Fibroblast of lung (primary cell): ENCODE results near the gene H1-8. TPM values are rescaled to one million over a fixed set of nuclear protein-coding genes. Genes with fewer than 3 reads are reported as not detected.
A peak's percentile ranks its signal among the peaks of the same experiment; 100 is the strongest.

ENCODE experiments used
- DNase-seq, 2 donors: peaks; one replicate each; pipeline versions ENCODE4 v3.0.0 to v3.0.0-alpha.2; 2010; ENCODE audit warnings: low read depth in 2 of 2
- H2AFZ ChIP-seq: 2 replicates; pipeline ENCODE4 v1.5.1; 2012; ENCODE audit warnings: low read length, control low read depth, inconsistent platforms
- H3K27ac ChIP-seq: 2 replicates; pipeline ENCODE4 v1.5.1; 2011; ENCODE audit warnings: low read length, control low read depth; ENCODE audit not compliant: insufficient read depth
- H3K27me3 ChIP-seq: 2 replicates; pipeline ENCODE4 v1.5.1; 2011; ENCODE audit warnings: mild to moderate bottlenecking, low read length; ENCODE audit not compliant: control insufficient read depth, insufficient read depth
- H3K36me3 ChIP-seq: 2 replicates; pipeline ENCODE4 v1.5.1; 2011; ENCODE audit warnings: low read length; ENCODE audit not compliant: control insufficient read depth, insufficient read depth
- H3K4me1 ChIP-seq: 2 replicates; pipeline ENCODE4 v1.5.1; 2011; ENCODE audit warnings: low read length; ENCODE audit not compliant: control insufficient read depth, insufficient read depth; ENCODE audit errors: extremely low read depth
- H3K4me2 ChIP-seq: 2 replicates; pipeline ENCODE4 v1.5.1; 2011; ENCODE audit warnings: low read length, control low read depth; ENCODE audit not compliant: insufficient read depth; ENCODE audit errors: extremely low read depth
- H3K4me3 ChIP-seq, 4 experiments: fragments of 200-600 bp in 1 of 4; sonication (generic) in 1 of 4; replicated peaks in 1 of 4; 2 replicates each; pipeline ENCODE4 v1.5.1; 2011 to 2016; ENCODE audit warnings: low read length in 4 of 4, low read depth in 3 of 4, mild to moderate bottlenecking in 3 of 4, control low read depth in 2 of 4, inconsistent platforms in 1 of 4, mixed read lengths in 1 of 4; ENCODE audit not compliant: insufficient read depth in 1 of 4; ENCODE audit errors: control extremely low read depth in 1 of 4
- H3K79me2 ChIP-seq: 2 replicates; pipeline ENCODE4 v1.5.1; 2012; ENCODE audit warnings: mild to moderate bottlenecking, low read length, inconsistent platforms; ENCODE audit not compliant: control insufficient read depth, insufficient read depth
- H3K9ac ChIP-seq: 2 replicates; pipeline ENCODE4 v1.5.1; 2011; ENCODE audit warnings: mild to moderate bottlenecking, low read length, control low read depth; ENCODE audit not compliant: insufficient read depth
- H3K9me3 ChIP-seq: 2 replicates; pipeline ENCODE4 v1.5.1; 2012; ENCODE audit warnings: low read depth, low read length; ENCODE audit not compliant: control insufficient read depth, insufficient read depth
- H4K20me1 ChIP-seq: 2 replicates; pipeline ENCODE4 v1.5.1; 2011; ENCODE audit warnings: low read length; ENCODE audit not compliant: control insufficient read depth, insufficient read depth; ENCODE audit errors: extremely low read depth
- CTCF ChIP-seq, 2 donors: IDR thresholded peaks in 1 of 2; conservative IDR thresholded peaks in 1 of 2; 1 replicate in 1 of 2; 2 replicates in 1 of 2; pipeline ENCODE4 v1.5.1; 2011 to 2012; ENCODE audit warnings: low read length in 2 of 2, control low read depth in 1 of 2, inconsistent platforms in 1 of 2, low read depth in 1 of 2, mild to moderate bottlenecking in 1 of 2
- EZH2 ChIP-seq: IDR thresholded peaks from 2 replicates; pipeline ENCODE4 v1.5.1; 2012; ENCODE audit warnings: low read length, control low read depth, mild to moderate bottlenecking; ENCODE audit errors: missing control alignments
- polyA plus RNA-seq, 2 donors: library from polyadenylated mRNA; depleted of rRNA in 1 of 2; stranded (reverse) in 1 of 2; unstranded in 1 of 2; fragments of >200 nt; gene quantifications; 2 replicates each; pipeline ENCODE4 v1.2.1, GENCODE V29; 2011 to 2012; ENCODE audit warnings: missing spikeins in 1 of 2
- total RNA-seq: library from RNA; depleted of rRNA; stranded (reverse); fragments of >200 nt; gene quantifications from 2 replicates; pipeline ENCODE4 v1.2.1, GENCODE V29; 2014

The H1-8 gene
- total and polyA plus RNA-seq, 2 donors (not counting 1 experiment from before 2014, with no cell fraction given), result not detected

DNA sequence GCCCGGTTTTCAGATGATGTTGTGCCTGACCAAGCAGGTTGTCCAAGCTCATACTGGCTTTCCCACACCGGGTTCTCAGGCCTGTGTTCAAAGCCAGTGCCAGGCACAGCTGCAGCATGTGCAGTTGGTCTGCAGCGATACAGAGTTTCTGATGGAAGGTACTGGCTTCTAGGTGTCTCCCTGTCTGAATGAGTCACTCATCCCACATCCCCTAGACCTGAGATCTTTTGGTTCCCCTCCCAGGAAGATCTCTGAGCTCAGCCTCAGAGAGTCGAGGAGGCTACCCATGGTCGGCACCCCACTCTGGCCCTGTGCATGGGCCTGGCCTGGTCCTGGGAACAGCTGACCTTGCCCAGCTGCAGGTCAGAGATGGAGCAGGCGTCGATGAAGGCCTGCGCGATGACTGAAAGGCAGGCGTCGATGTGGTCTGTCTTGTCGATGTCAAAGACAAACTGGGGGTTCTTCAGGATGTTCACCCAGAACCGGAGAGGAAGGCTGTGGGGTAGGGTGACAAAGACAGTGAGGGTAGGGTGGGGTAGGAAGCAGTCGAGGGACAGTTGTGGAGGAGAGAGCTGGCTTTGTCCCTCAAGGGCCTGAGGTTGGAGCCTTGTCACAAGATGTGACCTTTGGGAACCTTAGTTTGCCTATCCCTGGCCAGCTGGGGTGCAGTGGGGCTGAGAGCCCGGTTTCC is 15.3 kb downstream of the H1-8 start:
- TF ChIP-seq EZH2 (no peak), CTCF (conservative IDR thresholded peaks at IDR 0.05 in 1 of 2, IDR thresholded peaks at IDR 0.05 in 1 of 2; ENCODE audit: low read depth in 1 of 2, low read length in 2 of 2) (no peak)
- Histone ChIP-seq H3K4me1 (peaks cover 46% of the 10 kb centered on the region), H3K4me3 (no peak overlapping the region), H4K20me1 (no peaks in the 10 kb centered on the region), H3K9ac (no peak overlapping the region), H3K9me3 (no peaks in the 10 kb centered on the region), H2AFZ (no peak overlapping the region), H3K79me2 (peaks cover 9% of the 10 kb centered on the region), H3K36me3 (peaks cover 34% of the 10 kb centered on the region), H3K27me3 (no peaks in the 10 kb centered on the region), H3K4me2 (peak overlapping the region; percentile 4), H3K27ac (peak overlapping the region; percentile 44)
- peak in 1 of 2 donors; percentile 61 for DNase-seq

GRCh38 chr3:129558772-129559564 is 16.0 kb downstream of the H1-8 start:
- Histone ChIP-seq H2AFZ (no peak overlapping the region), H3K9me3 (no peaks in the 10 kb centered on the region), H3K27ac (peak overlapping the region; percentile 44), H3K9ac (no peak overlapping the region), H4K20me1 (no peaks in the 10 kb centered on the region), H3K4me2 (peak overlapping the region; percentile 11), H3K4me3 (no peak overlapping the region), H3K79me2 (peaks cover 9% of the 10 kb centered on the region), H3K27me3 (no peaks in the 10 kb centered on the region), H3K4me1 (peaks cover 46% of the 10 kb centered on the region), H3K36me3 (peaks cover 34% of the 10 kb centered on the region)
- DNase-seq, result peak; percentile 73 to 79
- TF ChIP-seq EZH2 (no peak), CTCF (conservative IDR thresholded peaks at IDR 0.05 in 1 of 2, IDR thresholded peaks at IDR 0.05 in 1 of 2; ENCODE audit: low read depth in 1 of 2, low read length in 2 of 2) (no peak)

DNA sequence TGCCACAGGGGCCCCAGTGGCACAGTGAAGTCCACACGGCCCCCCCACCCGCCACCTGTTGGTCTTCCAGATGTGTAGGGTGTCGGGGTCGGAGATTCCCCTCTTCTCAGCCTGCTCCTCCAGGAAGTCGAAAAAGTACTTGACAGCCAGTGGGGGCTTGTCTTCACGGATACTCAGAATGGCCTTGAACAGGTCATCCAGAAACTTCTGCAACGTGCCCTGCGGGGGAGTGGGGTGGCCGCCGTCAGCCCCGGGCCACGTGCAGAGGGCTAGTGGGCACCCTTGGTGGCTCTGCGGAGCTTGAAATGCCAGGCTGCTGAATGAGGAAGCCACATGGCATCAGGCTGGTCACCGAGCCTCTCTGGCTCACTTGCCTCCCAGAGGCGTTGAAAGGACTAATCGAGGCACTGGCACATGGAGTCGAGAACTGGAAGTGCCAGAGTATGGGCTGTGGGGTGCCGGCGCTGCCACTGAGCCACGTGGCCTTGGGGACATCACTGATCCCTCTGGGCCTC is 16.6 kb downstream of the H1-8 start:
- H3K4me1 ChIP-seq, result peaks cover 46% of the 10 kb centered on the region
- no peak overlapping the region for H3K9ac ChIP-seq
- DNase-seq, result no peak

More for the DNA sequence above, 16.6 kb downstream of the H1-8 start:
- Histone ChIP-seq H3K79me2 (peaks cover 9% of the 10 kb centered on the region), H3K9me3 (no peaks in the 10 kb centered on the region), H3K27me3 (no peaks in the 10 kb centered on the region), H3K4me3 (peak overlapping the region; percentile 24 to 44 (median 30)), H3K27ac (peak overlapping the region; percentile 70), H3K36me3 (peaks cover 34% of the 10 kb centered on the region), H3K4me2 (peak overlapping the region; percentile 66), H2AFZ (no peak overlapping the region), H4K20me1 (no peaks in the 10 kb centered on the region)
- no peak for TF ChIP-seq CTCF (conservative IDR thresholded peaks at IDR 0.05 in 1 of 2, IDR thresholded peaks at IDR 0.05 in 1 of 2; ENCODE audit: low read depth in 1 of 2, low read length in 2 of 2)
- no peak for TF ChIP-seq EZH2
